Measurements from ENCODE around the gene TFB2M. TPM values are rescaled to one million over a fixed set of nuclear protein-coding genes. Genes with fewer than 3 reads are reported as not detected.

The TFB2M gene
- total RNA-seq, 1 donor from 2014 or later: 9.5 TPM

GRCh38 chr1:246549665-246550064, 16.4 kb downstream of the TFB2M start:
- peaks cover 23% of the 10 kb centered on the region for H3K36me3 Mint-ChIP-seq (ENCODE audit: low read depth, unreplicated experiment)
- H3K4me3 Mint-ChIP-seq (ENCODE audit: unreplicated experiment): no peak overlapping the region
- H3K27me3 Mint-ChIP-seq (ENCODE audit: unreplicated experiment): no peaks in the 10 kb centered on the region
- no peak for DNase-seq (ENCODE audit: low spot score)
- no peaks in the 10 kb centered on the region for H3K4me1 Mint-ChIP-seq (ENCODE audit: unreplicated experiment)
- TF ChIP-seq CTCF (IDR thresholded peaks at IDR 0.05; ENCODE audit: unreplicated experiment): no peak
- no peak overlapping the region for H3K27ac Mint-ChIP-seq (ENCODE audit: unreplicated experiment)
- no peaks in the 10 kb centered on the region for H3K9me3 Mint-ChIP-seq (ENCODE audit: unreplicated experiment)

GRCh38 chr1:246544001-246544400, 22.1 kb downstream of the TFB2M start:
- Mint-ChIP-seq H3K4me3 (ENCODE audit: unreplicated experiment) (no peak overlapping the region), H3K27me3 (ENCODE audit: unreplicated experiment) (no peaks in the 10 kb centered on the region), H3K36me3 (ENCODE audit: low read depth, unreplicated experiment) (peaks cover 11% of the 10 kb centered on the region), H3K9me3 (ENCODE audit: unreplicated experiment) (no peaks in the 10 kb centered on the region), H3K4me1 (ENCODE audit: unreplicated experiment) (no peaks in the 10 kb centered on the region), H3K27ac (ENCODE audit: unreplicated experiment) (no peak overlapping the region)
- no peak for TF ChIP-seq CTCF (IDR thresholded peaks at IDR 0.05; ENCODE audit: unreplicated experiment)
- DNase-seq (ENCODE audit: low spot score): no peak

GRCh38 chr1:246540738-246541491, 25.1 kb downstream of the TFB2M start:
- no peak overlapping the region for H3K4me3 Mint-ChIP-seq (ENCODE audit: unreplicated experiment)
- DNase-seq (ENCODE audit: low spot score): no peak
- H3K27me3 Mint-ChIP-seq (ENCODE audit: unreplicated experiment): peaks cover 2% of the 10 kb centered on the region
- H3K27ac Mint-ChIP-seq (ENCODE audit: unreplicated experiment): no peak overlapping the region
- TF ChIP-seq CTCF (IDR thresholded peaks at IDR 0.05; ENCODE audit: unreplicated experiment): no peak
- no peaks in the 10 kb centered on the region for H3K4me1 Mint-ChIP-seq (ENCODE audit: unreplicated experiment)
- no peaks in the 10 kb centered on the region for H3K9me3 Mint-ChIP-seq (ENCODE audit: unreplicated experiment)
- peaks cover 14% of the 10 kb centered on the region for H3K36me3 Mint-ChIP-seq (ENCODE audit: low read depth, unreplicated experiment)

- H3K27ac Mint-ChIP-seq (ENCODE audit: unreplicated experiment): no peak overlapping the region
- H3K9me3 Mint-ChIP-seq (ENCODE audit: unreplicated experiment): no peaks in the 10 kb centered on the region
- no peak for TF ChIP-seq CTCF (IDR thresholded peaks at IDR 0.05; ENCODE audit: unreplicated experiment)
- no peak for DNase-seq (ENCODE audit: low spot score)
- H3K4me1 Mint-ChIP-seq (ENCODE audit: unreplicated experiment): no peaks in the 10 kb centered on the region
- no peak overlapping the region for H3K4me3 Mint-ChIP-seq (ENCODE audit: unreplicated experiment)
- H3K36me3 Mint-ChIP-seq (ENCODE audit: low read depth, unreplicated experiment): peaks cover 7% of the 10 kb centered on the region
- peaks cover 2% of the 10 kb centered on the region for H3K27me3 Mint-ChIP-seq (ENCODE audit: unreplicated experiment)
Measured at GRCh38 chr1:246537887-246538286, 28.2 kb downstream of the TFB2M start.

- no peak for TF ChIP-seq CTCF (IDR thresholded peaks at IDR 0.05; ENCODE audit: unreplicated experiment)
- H3K27me3 Mint-ChIP-seq (ENCODE audit: unreplicated experiment): peaks cover 2% of the 10 kb centered on the region
- no peak for DNase-seq (ENCODE audit: low spot score)
- no peaks in the 10 kb centered on the region for H3K9me3 Mint-ChIP-seq (ENCODE audit: unreplicated experiment)
- H3K4me1 Mint-ChIP-seq (ENCODE audit: unreplicated experiment): no peaks in the 10 kb centered on the region
- peaks cover 7% of the 10 kb centered on the region for H3K36me3 Mint-ChIP-seq (ENCODE audit: low read depth, unreplicated experiment)
- H3K27ac Mint-ChIP-seq (ENCODE audit: unreplicated experiment): no peak overlapping the region
- H3K4me3 Mint-ChIP-seq (ENCODE audit: unreplicated experiment): no peak overlapping the region
Measured at GRCh38 chr1:246537441-246537840, 28.6 kb downstream of the TFB2M start.

All from endothelial cell (in vitro differentiated cells).